GM19324 (cell line): ENCODE data around the gene PSAP.
A peak's percentile ranks its signal among the peaks of the same experiment; 100 is the strongest.

Experiments
- ATAC-seq: cut with Tn5 transposase; IDR thresholded peaks from one replicate; pipeline ENCODE4 v1.9.1; 2021; ENCODE audit warnings: mild to moderate bottlenecking, moderate library complexity; ENCODE audit not compliant: unreplicated experiment, low FRiP score

The PSAP gene

GRCh38 chr10:71811351-71811750 is 39.7 kb downstream of the PSAP start:
- ATAC-seq = no peak

- ATAC-seq = no peak
Measured at GRCh38 chr10:71810048-71810750, 40.9 kb downstream of the PSAP start.

GRCh38 chr10:71809628-71810027 is 41.4 kb downstream of the PSAP start:
- ATAC-seq = no peak

GRCh38 chr10:71807557-71808510 is 43.2 kb downstream of the PSAP start:
- ATAC-seq = no peak

GRCh38 chr10:71806704-71807556 is 44.1 kb downstream of the PSAP start:
- ATAC-seq = no peak

GRCh38 chr10:71805776-71806703 is 45.0 kb downstream of the PSAP start:
- ATAC-seq = no peak

- no peak for ATAC-seq
Measured at GRCh38 chr10:71804077-71804476, 47.0 kb downstream of the PSAP start.

GRCh38 chr10:71802715-71803488 is 48.1 kb downstream of the PSAP start:
- ATAC-seq = no peak

GRCh38 chr10:71802235-71802634 is 48.8 kb downstream of the PSAP start:
- ATAC-seq = no peak

- ATAC-seq = peak; percentile 81
Measured at GRCh38 chr10:71801361-71801760, 49.7 kb downstream of the PSAP start.

- no peak for ATAC-seq
Measured at GRCh38 chr10:71799608-71800453, 51.2 kb downstream of the PSAP start.

GRCh38 chr10:71799112-71799511 is 51.9 kb downstream of the PSAP start:
- no peak for ATAC-seq

GRCh38 chr10:71798308-71798624 is 52.8 kb downstream of the PSAP start:
- no peak for ATAC-seq

GRCh38 chr10:71797533-71798307 is 53.3 kb downstream of the PSAP start:
- ATAC-seq = no peak

- ATAC-seq = no peak
Measured at GRCh38 chr10:71796749-71797405, 54.2 kb downstream of the PSAP start.

- no peak for ATAC-seq
Measured at GRCh38 chr10:71795248-71795647, 55.8 kb downstream of the PSAP start.
